ENCODE data around the gene RPL3. TPM values are rescaled to one million over a fixed set of nuclear protein-coding genes. Genes with fewer than 3 reads are reported as not detected.

RPL3 gene
- total RNA-seq, 1 experiment from 2014 or later = 3,009 TPM

DNA sequence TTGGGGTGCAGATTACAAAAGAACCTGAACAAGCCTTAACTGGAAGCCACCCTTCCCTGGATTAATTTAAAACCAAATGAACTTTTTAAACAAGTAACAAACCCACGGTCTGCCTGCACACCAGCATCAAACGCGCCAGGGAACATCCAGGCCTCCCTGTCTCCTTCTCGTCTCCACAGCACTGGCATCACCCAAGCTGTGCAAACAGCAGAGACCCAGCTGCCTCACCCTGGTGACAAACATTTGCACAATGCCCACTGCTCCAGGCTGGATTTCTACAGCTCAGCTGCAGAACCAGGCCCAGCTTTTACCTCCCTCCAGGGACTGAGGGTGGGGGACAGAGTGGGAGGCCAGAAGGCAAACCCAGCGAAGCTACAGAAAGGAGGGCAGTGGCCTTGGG lies 7.0 kb downstream of the RPL3 start (continued):
- TF ChIP-seq PREB (CRISPR knock-in tag; IDR thresholded peaks at IDR 0.05; ENCODE audit: borderline replicate concordance) = no peak
- TF ChIP-seq GABPB1 (CRISPR knock-in tag; IDR thresholded peaks at IDR 0.05) = no peak

DNA sequence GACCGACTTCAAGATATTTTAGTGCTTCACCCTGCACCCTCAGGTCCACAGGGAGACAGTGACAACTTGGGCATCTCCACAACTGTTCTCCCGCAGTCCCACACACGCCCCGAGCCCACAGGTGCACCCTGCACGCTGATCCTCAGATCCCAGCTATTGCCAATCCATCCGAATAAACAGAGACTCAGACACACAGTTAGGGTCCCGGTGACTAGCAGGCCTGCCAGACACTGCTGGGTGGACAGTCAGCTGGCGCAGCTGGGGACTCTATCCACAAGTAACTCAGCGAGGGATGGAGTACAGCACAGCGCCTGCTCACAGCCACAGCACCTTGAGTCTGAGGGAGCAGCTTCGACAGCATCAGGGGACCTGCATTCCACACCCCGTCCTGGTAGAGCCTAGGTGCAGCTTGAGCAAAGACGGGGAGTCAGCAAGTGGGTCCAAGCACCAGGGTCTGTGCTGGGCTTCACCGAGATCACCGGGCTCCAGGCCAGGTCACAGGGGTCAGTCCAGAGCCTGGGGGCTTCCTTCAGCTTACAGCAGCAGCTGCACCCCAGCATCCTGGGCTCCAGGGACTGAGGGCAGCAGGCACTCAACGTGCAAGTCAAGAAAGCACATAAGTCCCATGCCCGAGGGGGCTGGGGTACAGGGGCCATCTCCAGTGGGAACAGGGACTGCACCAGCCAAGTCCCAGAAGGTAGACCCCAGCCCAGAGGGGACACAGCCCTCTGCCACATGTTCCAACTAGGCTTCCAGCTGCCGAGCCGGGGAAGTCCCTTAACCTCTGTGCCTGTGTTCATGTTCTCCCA lies 7.6 kb downstream of the RPL3 start:
- Mint-ChIP-seq H3K4me1 (peaks cover 59% of the 10 kb centered on the region), H3K27ac (peak overlapping the region; percentile 96), H3K36me3 (peaks cover 56% of the 10 kb centered on the region), H3K27me3 (ENCODE audit: low read depth) (no peaks in the 10 kb centered on the region), H3K9me3 (no peaks in the 10 kb centered on the region), H3K4me3 (no peak overlapping the region)
- DNase-seq (ENCODE audit: low spot score) (no peak), ATAC-seq (peak; percentile 0)
- ChIA-PET CTCF (interaction anchor here (0.6 to 4.0 kb wide), 53 partner anchors 8 to 543 kb away, joined by 3 to 66 read pairs (median 4); partner anchors contain the start of genes APOBEC3D, CBX7, MIEF1 and PDGFB), POLR2A (interaction anchor here (0.6 to 4.1 kb wide), 15 partner anchors 7 to 217 kb away, joined by 3 to 31 read pairs (median 4); partner anchors contain the start of genes ATF4 and RPL3)
- TF ChIP-seq PRDM15 (CRISPR knock-in tag; IDR thresholded peaks at IDR 0.05) = no peak
- no peak for TF ChIP-seq FOXP4 (CRISPR knock-in tag; IDR thresholded peaks at IDR 0.05)
- no peak for TF ChIP-seq JAZF1 (CRISPR knock-in tag; IDR thresholded peaks at IDR 0.05)
- TF ChIP-seq ZNF671 (CRISPR knock-in tag; IDR thresholded peaks at IDR 0.05) = peak; percentile 96
- peak; percentile 93 for TF ChIP-seq PRRX2 (CRISPR knock-in tag; IDR thresholded peaks at IDR 0.05)
- TF ChIP-seq PREB (CRISPR knock-in tag; IDR thresholded peaks at IDR 0.05; ENCODE audit: borderline replicate concordance) = 0 out of 2 replicates have a peak, but pooled peaks have one; percentile 1
- TF ChIP-seq FOXK1 (CRISPR knock-in tag; IDR thresholded peaks at IDR 0.05) = peak; percentile 18; the same call in 1 of the 2 replicates
- no peak for TF ChIP-seq SMAD4 (CRISPR knock-in tag; IDR thresholded peaks at IDR 0.05)
- TF ChIP-seq ETV6 (CRISPR knock-in tag; IDR thresholded peaks at IDR 0.05) = peak; percentile 38; the same call in 1 of the 2 replicates
- peak; percentile 55; the same call in 1 of the 2 replicates for TF ChIP-seq ZBTB21 (CRISPR knock-in tag; IDR thresholded peaks at IDR 0.05; ENCODE audit: borderline replicate concordance)
- TF ChIP-seq, protein P1, sequence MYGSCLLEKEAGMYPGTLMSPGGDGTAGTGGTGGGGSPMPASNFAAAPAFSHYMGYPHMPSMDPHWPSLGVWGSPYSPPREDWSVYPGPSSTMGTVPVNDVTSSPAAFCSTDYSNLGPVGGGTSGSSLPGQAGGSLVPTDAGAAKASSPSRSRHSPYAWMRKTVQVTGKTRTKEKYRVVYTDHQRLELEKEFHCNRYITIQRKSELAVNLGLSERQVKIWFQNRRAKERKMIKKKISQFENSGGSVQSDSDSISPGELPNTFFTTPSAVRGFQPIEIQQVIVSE (CRISPR knock-in tag; IDR thresholded peaks at IDR 0.05; ENCODE audit: borderline replicate concordance) = no peak
- TF ChIP-seq ZNF138 (CRISPR knock-in tag; conservative IDR thresholded peaks at IDR 0.05) = no peak
- TF ChIP-seq NFATC4 (CRISPR knock-in tag; IDR thresholded peaks at IDR 0.05) = peak; percentile 96; the same call in 1 of the 2 replicates
- TF ChIP-seq NFYB (CRISPR knock-in tag; conservative IDR thresholded peaks at IDR 0.05; ENCODE audit: low read depth) = no peak
- TF ChIP-seq ZNF219 (CRISPR knock-in tag; IDR thresholded peaks at IDR 0.05; ENCODE audit: borderline replicate concordance) = no peak
- TF ChIP-seq, protein P2, sequence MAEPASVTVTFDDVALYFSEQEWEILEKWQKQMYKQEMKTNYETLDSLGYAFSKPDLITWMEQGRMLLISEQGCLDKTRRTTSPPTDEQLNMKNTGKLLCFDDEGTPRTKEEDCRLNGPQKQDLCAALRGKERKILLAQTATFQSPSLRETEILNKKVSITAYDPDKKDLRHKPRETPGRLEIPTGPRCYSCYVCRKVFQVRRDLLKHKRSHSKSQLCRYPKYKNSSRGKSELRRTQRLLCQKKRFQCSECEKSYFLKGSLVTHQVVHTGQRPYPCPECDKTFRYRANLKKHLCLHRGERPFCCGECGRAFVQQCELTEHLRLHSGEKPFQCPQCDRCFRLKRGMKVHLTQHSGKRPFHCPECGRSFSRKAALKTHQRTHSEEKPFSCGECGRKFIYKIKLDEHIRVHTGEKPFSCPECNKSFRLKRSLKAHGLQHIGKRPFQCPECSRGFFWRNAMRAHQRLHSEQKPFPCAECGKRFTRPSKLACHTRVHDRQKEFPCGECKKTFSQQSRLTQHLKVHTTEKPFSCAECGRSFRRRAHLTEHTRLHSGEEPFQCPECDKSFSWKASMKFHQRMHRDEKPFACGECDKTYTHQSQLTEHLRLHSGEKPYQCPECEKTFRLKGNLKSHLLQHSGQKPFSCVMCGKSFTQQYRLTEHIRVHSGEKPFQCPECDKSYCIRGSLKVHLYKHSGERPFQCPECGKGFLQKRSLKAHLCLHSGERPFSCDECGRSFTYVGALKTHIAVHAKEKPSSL (CRISPR knock-in tag; conservative IDR thresholded peaks at IDR 0.05) = peak; percentile 85
- TF ChIP-seq FOXJ3 (CRISPR knock-in tag; IDR thresholded peaks at IDR 0.05; ENCODE audit: borderline replicate concordance) = no peak
- TF ChIP-seq ZNF121 (CRISPR knock-in tag; IDR thresholded peaks at IDR 0.05) = no peak
- no peak for TF ChIP-seq GRHL2 (CRISPR knock-in tag; IDR thresholded peaks at IDR 0.05; ENCODE audit: insufficient replicate concordance, severe bottlenecking)
